Lower leg skin (tissue), 3 donors: ENCODE data around the gene MZF1.

Experiments used
- CTCF ChIP-seq, 3 donors: fragments of 450-650 bp; IDR thresholded peaks; one replicate each; pipeline ENCODE4 v1.5.1; 2016; ENCODE audit warnings: antibody characterized with exemption in 3 of 3, mild to moderate bottlenecking in 3 of 3, moderate library complexity in 2 of 3
- POLR2A ChIP-seq, 2 donors: fragments of 450-650 bp; IDR thresholded peaks; one replicate each; pipeline ENCODE4 v1.6.1; 2016 to 2017; ENCODE audit warnings: antibody characterized with exemption in 2 of 2, mild to moderate bottlenecking in 1 of 2, moderate library complexity in 1 of 2

- TF ChIP-seq CTCF (IDR thresholded peaks at IDR 0.05) = no peak
- TF ChIP-seq POLR2A (IDR thresholded peaks at IDR 0.05) = no peak
Measured at GRCh38 chr19:58551123-58551497, 22.0 kb downstream of the MZF1 start.
